LoVo (cell line): Measurements from ENCODE around the gene NAA15.
A peak's percentile ranks its signal among the peaks of the same experiment; 100 is the strongest.
"Not testable (repeated sequence)": the region's sequence is repeated elsewhere in the genome, so short reads cannot be mapped to it uniquely, and the experiment has no call there.

Source experiments
- DNase-seq: peaks from one replicate; pipeline ENCODE4 v3.0.0-alpha.2; 2016; ENCODE audit warnings: low spot score

The NAA15 gene

GRCh38 chr4:139451997-139452396, 150.7 kb downstream of the NAA15 start:
- DNase-seq: no peak

GRCh38 chr4:139453041-139453370, 151.7 kb downstream of the NAA15 start:
- peak; percentile 84 for DNase-seq

DNA sequence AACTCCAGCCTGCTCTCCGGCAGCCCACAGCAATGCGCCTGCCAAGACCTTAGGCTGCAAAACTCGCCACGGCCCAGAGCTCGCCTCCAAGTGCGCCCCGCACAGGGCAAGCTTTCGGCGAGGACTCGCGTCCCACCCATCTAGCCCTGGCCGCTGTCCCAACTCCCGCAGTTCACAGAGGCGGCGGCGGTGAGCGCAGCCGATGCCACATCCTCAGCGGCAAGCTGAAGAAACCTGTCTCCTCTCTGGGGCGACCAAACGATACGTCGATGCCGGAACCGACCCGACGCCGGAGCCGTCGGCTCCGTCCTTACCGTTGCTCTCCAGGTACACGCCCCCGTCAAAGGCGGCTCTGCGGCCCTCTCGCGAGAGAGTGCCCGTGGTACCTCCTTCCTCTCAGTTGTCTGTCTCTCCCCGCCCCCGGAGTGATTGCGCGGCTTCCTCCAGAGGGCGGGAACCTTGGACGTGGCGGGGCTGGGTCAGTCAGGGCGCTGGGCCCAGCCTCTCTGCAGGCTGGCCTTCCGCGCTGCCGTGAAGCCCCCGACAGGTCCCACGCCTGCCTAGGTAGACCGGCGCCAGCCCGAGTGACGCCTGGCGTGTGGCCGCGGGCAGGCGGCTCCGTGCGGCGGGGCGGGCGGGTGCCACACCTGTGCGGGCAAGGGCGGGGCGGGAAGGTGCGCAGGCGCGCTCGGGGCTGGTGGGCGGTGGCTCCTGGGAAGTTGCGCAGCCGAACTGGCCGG, 152.2 kb downstream of the NAA15 start:
- peak; percentile 95 for DNase-seq

GRCh38 chr4:139454111-139455045, 153.1 kb downstream of the NAA15 start, which contains the start of gene RAB33B:
TSS of gene RAB33B (plus strand) at chr4:139454121. CDS start at chr4:139454196, 75 bp downstream.
- DNase-seq: no peak

DNA sequence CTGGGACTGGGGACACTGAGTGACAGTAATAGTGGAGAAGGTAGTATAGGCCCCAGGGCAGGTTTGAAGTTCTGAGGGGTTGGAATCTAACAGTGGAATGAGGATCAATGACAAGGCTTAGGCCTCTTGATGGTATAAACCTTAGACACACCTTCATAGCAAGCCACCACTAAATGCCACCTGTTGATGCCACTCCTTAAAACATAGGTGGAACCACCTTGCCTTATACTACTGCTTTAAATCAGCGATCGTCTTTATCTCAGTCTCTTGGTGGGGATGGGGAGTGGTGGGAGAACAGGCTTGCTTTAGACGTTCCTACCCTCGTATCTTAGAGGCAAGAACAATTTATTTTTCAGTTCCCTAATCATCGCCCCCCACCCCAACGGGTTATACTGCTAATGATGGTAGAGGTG, 153.8 kb downstream of the NAA15 start:
- DNase-seq: peak; percentile 25

DNA sequence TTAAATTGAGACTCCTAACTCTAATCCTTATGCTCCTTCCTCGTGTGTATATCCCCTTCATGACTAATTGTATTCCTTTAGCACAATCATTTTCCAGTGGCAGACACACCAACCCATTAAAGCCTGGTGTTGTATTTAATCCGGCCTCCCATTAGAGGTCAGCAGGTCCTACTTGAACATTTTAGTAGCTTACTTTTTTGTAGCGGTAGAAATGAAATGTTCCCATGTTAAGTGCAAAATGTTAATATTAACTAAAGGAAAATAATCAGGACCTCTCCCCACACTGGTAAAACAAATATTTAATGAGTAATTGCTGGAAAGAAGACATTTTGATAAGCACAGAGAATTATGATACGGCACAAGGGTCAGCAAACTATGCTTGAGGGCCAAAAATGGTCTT, 156.0 kb downstream of the NAA15 start:
- DNase-seq: no peak

GRCh38 chr4:139458543-139458942, 157.2 kb downstream of the NAA15 start:
- no peak for DNase-seq

DNA sequence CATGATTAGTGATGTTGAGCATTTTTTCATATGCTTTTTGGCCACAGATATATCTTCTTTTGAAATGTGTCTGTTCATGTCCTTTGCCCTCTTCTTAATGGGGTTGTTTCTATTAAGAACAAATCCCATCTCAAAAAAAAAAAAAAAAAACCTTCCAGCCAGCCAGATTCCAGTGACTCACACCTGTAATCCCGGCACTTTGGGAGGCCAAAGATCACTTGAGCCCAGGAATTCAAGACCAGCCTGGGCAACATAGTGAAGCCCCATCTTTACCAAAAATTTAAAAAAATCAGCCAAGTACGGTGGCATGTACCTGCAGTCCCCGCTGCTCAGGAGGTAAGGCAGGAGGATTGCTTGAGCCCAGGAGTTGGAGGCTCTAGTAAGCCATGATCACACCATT, 157.7 kb downstream of the NAA15 start:
- DNase-seq: peak; percentile 49

DNA sequence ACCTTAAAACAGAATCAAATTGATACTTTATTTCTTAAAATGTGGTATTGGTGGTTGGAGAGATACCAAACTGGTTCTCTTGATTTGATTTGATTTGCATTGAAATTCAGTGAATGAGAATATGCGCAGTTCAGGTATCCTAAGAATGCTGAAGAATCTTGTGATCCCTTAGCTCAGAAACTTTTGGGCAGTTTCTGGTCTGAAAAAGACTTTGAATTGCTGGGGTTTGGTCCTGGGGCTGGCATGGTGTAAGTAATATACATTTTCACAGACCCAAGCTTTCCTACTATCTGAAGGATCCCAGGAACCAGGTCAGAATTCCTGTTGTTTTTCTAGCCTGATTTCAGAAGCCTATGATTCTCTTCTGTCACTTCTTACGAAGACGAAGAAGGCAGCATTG, 159.3 kb downstream of the NAA15 start:
- no peak for DNase-seq

GRCh38 chr4:139461022-139461628, 159.8 kb downstream of the NAA15 start:
- DNase-seq: no peak

DNA sequence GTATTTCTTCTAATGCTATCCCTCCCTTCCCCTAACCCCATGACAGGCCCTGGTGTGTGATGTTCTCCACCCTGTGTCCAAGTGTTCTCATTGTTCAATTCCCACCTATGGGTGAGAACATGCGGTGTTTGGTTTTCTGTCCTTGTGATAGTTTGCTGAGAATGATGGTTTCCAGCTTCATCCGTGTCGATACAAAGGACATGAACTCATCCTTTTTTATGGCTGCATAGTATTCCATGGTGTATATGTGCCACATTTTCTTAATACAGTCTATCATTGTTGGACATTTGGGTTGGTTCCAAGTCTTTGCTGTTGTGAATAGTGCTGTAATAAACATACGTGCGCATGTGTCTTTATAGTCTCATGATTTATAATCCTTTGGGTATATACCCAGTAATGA, 163.2 kb downstream of the NAA15 start:
- DNase-seq: not testable (repeated sequence)

- no peak for DNase-seq
These were observed 164.6 kb downstream of the NAA15 start for GRCh38 chr4:139465922-139466321.

DNA sequence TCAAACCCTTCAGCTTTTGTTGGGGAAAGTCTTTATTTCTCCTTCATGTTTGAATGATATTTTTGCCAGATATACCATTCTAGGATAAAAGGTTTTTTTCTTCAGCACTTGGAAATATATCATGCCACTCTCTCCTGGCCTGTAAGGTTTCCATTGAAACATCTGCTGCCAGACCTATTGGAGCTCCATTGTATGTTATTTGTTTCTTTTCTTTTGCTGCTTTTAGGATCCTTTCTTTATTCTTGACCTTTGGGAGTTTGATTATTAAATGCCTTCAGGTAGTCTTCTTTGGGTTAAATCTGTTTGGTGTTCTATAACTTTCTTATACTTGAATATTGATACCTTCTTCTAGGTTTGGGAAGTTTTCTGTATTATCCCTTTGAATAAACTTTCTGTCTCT, 167.5 kb downstream of the NAA15 start:
- DNase-seq: not testable (repeated sequence)

GRCh38 chr4:139469216-139469615, 167.9 kb downstream of the NAA15 start:
- no peak for DNase-seq
